HEK293 (cell line): ENCODE measurements around the gene CREBL2.

ENCODE experiments used
- CTCF ChIA-PET: fragments of 350-600 bp; formaldehyde crosslinking; extraction: SDS; loops from one replicate; lab custom pipeline; 2021; ENCODE audit warnings: antibody characterized with exemption; lab: Yijun Ruan, JAX
- POLR2A ChIA-PET: fragments of 300-600 bp; formaldehyde crosslinking; extraction: SDS; loops from one replicate; lab custom pipeline; 2020; ENCODE audit warnings: antibody characterized with exemption, inconsistent platforms; lab: Yijun Ruan, JAX
- H3K27ac ChIP-seq: fragments of 200-500 bp; sonication (Bioruptor generic); 2 replicates; pipeline ENCODE4 v1.5.1; 2014; ENCODE audit warnings: low read depth, low read length, control low read depth, inconsistent platforms; ENCODE audit errors: extremely low read depth
- H3K36me3 ChIP-seq, 2 experiments: fragments of 200-500 bp in 1 of 2; sonication (Bioruptor generic) in 1 of 2; 1 replicate in 1 of 2; 2 replicates in 1 of 2; pipeline ENCODE4 v1.5.1; 2014 to 2017; ENCODE audit warnings: inconsistent platforms in 2 of 2, low read length in 2 of 2; ENCODE audit not compliant: control insufficient read depth in 2 of 2, insufficient read depth in 1 of 2
- H3K4me1 ChIP-seq: fragments of 200-500 bp; sonication (Bioruptor generic); 2 replicates; pipeline ENCODE4 v1.5.1; 2014; ENCODE audit warnings: mild to moderate bottlenecking, low read length, inconsistent platforms; ENCODE audit not compliant: control insufficient read depth, insufficient read depth
- H3K4me3 ChIP-seq: 2 replicates; pipeline ENCODE4 v1.5.1; 2011; ENCODE audit warnings: low read depth, mild to moderate bottlenecking, control low read depth, low read length, moderate library complexity
- H3K9me3 ChIP-seq: fragments of 200-500 bp; sonication (Bioruptor generic); 2 replicates; pipeline ENCODE4 v1.5.1; 2014; ENCODE audit warnings: low read depth, low read length, inconsistent platforms; ENCODE audit not compliant: control insufficient read depth, insufficient read depth
- PRDM10 ChIP-seq: fragments of 450-650 bp; formaldehyde crosslinking; IDR thresholded peaks from 2 replicates; pipeline ENCODE4 v1.5.1; 2016; ENCODE audit warnings: missing biosample characterization, missing genetic modification characterization
- ZBTB11 ChIP-seq: fragments of 450-650 bp; formaldehyde crosslinking; conservative IDR thresholded peaks from 2 replicates; pipeline ENCODE4 v1.5.1; 2016; ENCODE audit warnings: low read depth, missing biosample characterization, missing genetic modification characterization
- ZBTB8A ChIP-seq: fragments of 450-650 bp; formaldehyde crosslinking; IDR thresholded peaks from 2 replicates; pipeline ENCODE4 v1.5.1; 2016; ENCODE audit warnings: missing biosample characterization, missing genetic modification characterization
- ZNF138 ChIP-seq: fragments of 450-650 bp; formaldehyde crosslinking; IDR thresholded peaks from 2 replicates; pipeline ENCODE4 v1.5.1; 2016; ENCODE audit warnings: missing biosample characterization, missing genetic modification characterization, borderline replicate concordance
- ZNF280C ChIP-seq: fragments of 450-650 bp; formaldehyde crosslinking; IDR thresholded peaks from 2 replicates; pipeline ENCODE4 v1.5.1; 2016; ENCODE audit warnings: missing biosample characterization, missing genetic modification characterization
- ZNF362 ChIP-seq: fragments of 450-650 bp; formaldehyde crosslinking; IDR thresholded peaks from 2 replicates; pipeline ENCODE4 v1.5.1; 2016; ENCODE audit warnings: missing biosample characterization, missing genetic modification characterization
- ZNF366 ChIP-seq: fragments of 450-650 bp; formaldehyde crosslinking; conservative IDR thresholded peaks from 2 replicates; pipeline ENCODE4 v1.5.1; 2016; ENCODE audit warnings: missing biosample characterization, missing genetic modification characterization
- ZNF391 ChIP-seq: fragments of 450-650 bp; formaldehyde crosslinking; IDR thresholded peaks from 2 replicates; pipeline ENCODE4 v1.5.1; 2016; ENCODE audit warnings: low read depth, missing biosample characterization, missing genetic modification characterization, borderline replicate concordance
- ZNF580 ChIP-seq: fragments of 450-650 bp; formaldehyde crosslinking; IDR thresholded peaks from 2 replicates; pipeline ENCODE4 v1.5.1; 2016; ENCODE audit warnings: missing biosample characterization, missing genetic modification characterization
- ZNF600 ChIP-seq: fragments of 450-650 bp; formaldehyde crosslinking; IDR thresholded peaks from 2 replicates; pipeline ENCODE4 v1.5.1; 2016; ENCODE audit warnings: missing biosample characterization, missing genetic modification characterization
- ZNF664 ChIP-seq: fragments of 450-650 bp; formaldehyde crosslinking; IDR thresholded peaks from 2 replicates; pipeline ENCODE4 v1.5.1; 2016; ENCODE audit warnings: missing biosample characterization, missing genetic modification characterization
- ZNF837 ChIP-seq: fragments of 450-650 bp; formaldehyde crosslinking; IDR thresholded peaks from 2 replicates; pipeline ENCODE4 v1.5.1; 2016; ENCODE audit warnings: missing biosample characterization, missing genetic modification characterization

CREBL2 gene

GRCh38 chr12:12608557-12608957 is 3.1 kb upstream of the CREBL2 start (continued):
- TF ChIP-seq ZNF837 (tag by site-specific recombination) (no peak), ZBTB8A (tag by site-specific recombination) (0 out of 2 replicates have a peak, but pooled peaks have one; percentile 24), ZNF280C (tag by site-specific recombination) (no peak), ZNF362 (tag by site-specific recombination) (0 out of 2 replicates have a peak, but pooled peaks have one; percentile 48), ZNF600 (tag by site-specific recombination) (0 out of 2 replicates have a peak, but pooled peaks have one; percentile 32)

- Histone ChIP-seq H3K9me3 (no peaks in the 10 kb centered on the region), H3K4me3 (no peak overlapping the region), H3K27ac (no peak overlapping the region), H3K36me3 (peaks cover 0 to 5% of the 10 kb centered on the region in 2 experiments; a peak in 1 of 3 replicates), H3K4me1 (peaks cover 7% of the 10 kb centered on the region)
- TF ChIP-seq ZBTB11 (no peak), ZNF664 (tag by site-specific recombination) (peak; percentile 90)
- CTCF ChIA-PET = no interaction called here
- POLR2A ChIA-PET = no interaction called here
These were observed 2.0 kb upstream of the CREBL2 start for GRCh38 chr12:12609692-12610091.

GRCh38 chr12:12610711-12611110 is 965 bp upstream of the CREBL2 start:
- peaks cover 7% of the 10 kb centered on the region for H3K4me1 ChIP-seq
- H3K27ac ChIP-seq = peak overlapping the region; percentile 90
- peaks cover 0 to 10% of the 10 kb centered on the region in 2 experiments; a peak in 1 of 3 replicates for H3K36me3 ChIP-seq
- POLR2A ChIA-PET = interaction anchor here (1.2 kb wide), 3 partner anchors 18 to 343 kb away, joined by 3 to 4 read pairs (median 3); no protein-coding TSS in a partner anchor
- no peak overlapping the region for H3K4me3 ChIP-seq
- CTCF ChIA-PET = no interaction called here
- H3K9me3 ChIP-seq = no peaks in the 10 kb centered on the region
- no peak for TF ChIP-seq ZNF138 (tag by site-specific recombination)
- TF ChIP-seq ZNF366 (tag by site-specific recombination) = no peak
- no peak for TF ChIP-seq ZNF580 (tag by site-specific recombination)
- TF ChIP-seq ZNF391 = no peak
- no peak for TF ChIP-seq PRDM10 (tag by site-specific recombination)
